ENCODE data around the gene UNC93B1. TPM values are rescaled to one million over a fixed set of nuclear protein-coding genes. Genes with fewer than 3 reads are reported as not detected.
"Not testable (repeated sequence)": the region's sequence is repeated elsewhere in the genome, so short reads cannot be mapped to it uniquely, and the experiment has no call there.

UNC93B1 gene
- total RNA-seq, 1 experiment from 2014 or later, result 197 TPM

- not testable (repeated sequence) for DNase-seq (ENCODE audit: low spot score)
These were observed 60.5 kb downstream of the UNC93B1 start for GRCh38 chr11:67943406-67943805.

Small RNA genes within 50 kb of the gene (small RNA-seq; reads per million reads assigned to genes)
- gene MIR6753, result not detected

Other genes with a start within 250 kb of the UNC93B1 start
- 108 and 113 TPM in 2 replicates for gene ALDH3B1, start 6.2 kb upstream of the UNC93B1 start, total RNA-seq (2014; rRNA removed; shearing (Covaris generic))
- gene NDUFS8, start 26.6 kb upstream of the UNC93B1 start, total RNA-seq (2014; rRNA removed; shearing (Covaris generic)), result 564 and 590 TPM in 2 replicates
- 219 and 232 TPM in 2 replicates for gene TCIRG1, start 34.9 kb upstream of the UNC93B1 start, total RNA-seq (2014; rRNA removed; shearing (Covaris generic))
- gene CHKA, start 117.3 kb upstream of the UNC93B1 start, total RNA-seq (2014; rRNA removed; shearing (Covaris generic)), result 67.9 and 79.4 TPM in 2 replicates
- gene KMT5B, start 209.2 kb upstream of the UNC93B1 start, total RNA-seq (2014; rRNA removed; shearing (Covaris generic)), result 26.5 and 27.2 TPM in 2 replicates